Neural crest cell (in vitro differentiated cells): ENCODE results near the gene FUOM. TPM values are rescaled to one million over a fixed set of nuclear protein-coding genes. Genes with fewer than 3 reads are reported as not detected.
A peak's percentile ranks its signal among the peaks of the same experiment; 100 is the strongest.

Experiments used
- DNase-seq: peaks from one replicate; pipeline ENCODE4 v3.0.0; 2021; ENCODE audit warnings: low read depth, mixed read lengths, low spot score
- H3K27ac Mint-ChIP-seq: one replicate; pipeline ENCODE4 v1.8.0; 2021; ENCODE audit warnings: mild to moderate bottlenecking, mixed read lengths; ENCODE audit not compliant: unreplicated experiment
- H3K27me3 Mint-ChIP-seq: 2 replicates; pipeline ENCODE4 v1.8.0; 2021; ENCODE audit warnings: low read depth, mild to moderate bottlenecking, mixed read lengths
- H3K36me3 Mint-ChIP-seq: 2 replicates; pipeline ENCODE4 v1.8.0; 2021; ENCODE audit warnings: low read depth, mild to moderate bottlenecking, mixed read lengths
- H3K4me1 Mint-ChIP-seq: 2 replicates; pipeline ENCODE4 v1.8.0; 2021; ENCODE audit warnings: mixed read lengths
- H3K4me3 Mint-ChIP-seq: one replicate; pipeline ENCODE4 v1.8.0; 2021; ENCODE audit warnings: mild to moderate bottlenecking, mixed read lengths
- H3K9me3 Mint-ChIP-seq: 2 replicates; pipeline ENCODE4 v1.8.0; 2021; ENCODE audit warnings: mixed read lengths
- CTCF ChIP-seq: fragments of 200-600 bp; sonication (generic); conservative IDR thresholded peaks from 2 replicates; pipeline ENCODE4 v1.5.0; 2021; ENCODE audit warnings: antibody characterized with exemption, mild to moderate bottlenecking
- microRNA-seq: library from miRNA; unstranded; fragments of <30 nt; microRNA quantifications from one replicate; pipeline ENCODE4, GENCODE V29; 2020
- total RNA-seq: library from RNA; stranded (reverse); gene quantifications from 2 replicates; pipeline ENCODE4 v1.2.1, GENCODE V29; 2021

The FUOM gene
- total RNA-seq, 1 donor from 2014 or later, result 18.3 TPM

- DNase-seq, result peak; percentile 78
- no peaks in the 10 kb centered on the region for H3K27me3 Mint-ChIP-seq
- peak within 1 kb of the TSS; percentile 94 for H3K4me3 Mint-ChIP-seq
- peaks cover 4% of the 10 kb centered on the region for H3K36me3 Mint-ChIP-seq
- peak; percentile 14 for TF ChIP-seq CTCF
- peak within 1 kb of the TSS; percentile 97 for H3K27ac Mint-ChIP-seq
- H3K4me1 Mint-ChIP-seq, result peaks cover 13% of the 10 kb centered on the region
- no peaks in the 10 kb centered on the region for H3K9me3 Mint-ChIP-seq
Observed at GRCh38 chr10:133308421-133309099, 49.3 kb downstream of the FUOM start, which contains the start of the genes TUBGCP2 and ZNF511. Gene TUBGCP2, minus strand, starts transcription at chr10:133308872. Its CDS starts 5,931 bp downstream, at chr10:133302941. Gene ZNF511, plus strand, starts transcription at chr10:133308914. Its CDS starts 30 bp downstream, at chr10:133308944.

DNA sequence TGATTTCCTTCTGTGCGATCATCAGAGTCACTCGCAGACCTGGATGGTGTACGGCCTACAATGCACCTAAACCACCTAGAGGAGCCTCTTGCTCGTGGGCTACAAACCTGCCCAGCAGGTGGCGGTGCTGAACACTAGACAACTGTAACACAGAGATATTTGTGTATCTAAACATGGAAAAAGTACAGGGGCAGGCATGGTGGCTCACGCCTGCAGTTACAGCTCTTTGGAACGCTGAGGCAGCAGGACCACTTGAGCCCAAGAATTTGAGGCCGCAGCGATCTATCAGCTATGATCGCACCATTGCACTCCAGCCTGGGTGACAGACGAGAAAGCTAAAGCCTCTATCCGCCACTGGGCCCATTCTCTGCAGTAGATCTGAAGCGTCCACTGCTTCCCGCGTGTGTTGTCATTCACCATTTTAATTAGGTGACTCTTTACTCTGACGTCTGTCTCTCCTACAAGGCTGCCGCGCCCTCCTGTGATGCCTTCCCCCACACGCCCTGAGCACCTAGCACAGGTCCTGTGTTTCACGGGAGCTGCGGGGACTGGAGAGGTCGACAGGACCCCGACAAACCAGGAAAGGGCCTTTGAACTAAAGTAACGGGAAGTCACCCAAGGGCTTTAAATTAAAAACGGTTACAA, 49.9 kb downstream of the FUOM start:
- peak; percentile 37 for DNase-seq
- Mint-ChIP-seq H3K9me3 (no peaks in the 10 kb centered on the region), H3K4me3 (peak overlapping the region; percentile 94), H3K4me1 (peaks cover 13% of the 10 kb centered on the region), H3K36me3 (peaks cover 4% of the 10 kb centered on the region), H3K27me3 (no peaks in the 10 kb centered on the region), H3K27ac (peak overlapping the region; percentile 97)
- TF ChIP-seq CTCF, result peak; percentile 74

DNA sequence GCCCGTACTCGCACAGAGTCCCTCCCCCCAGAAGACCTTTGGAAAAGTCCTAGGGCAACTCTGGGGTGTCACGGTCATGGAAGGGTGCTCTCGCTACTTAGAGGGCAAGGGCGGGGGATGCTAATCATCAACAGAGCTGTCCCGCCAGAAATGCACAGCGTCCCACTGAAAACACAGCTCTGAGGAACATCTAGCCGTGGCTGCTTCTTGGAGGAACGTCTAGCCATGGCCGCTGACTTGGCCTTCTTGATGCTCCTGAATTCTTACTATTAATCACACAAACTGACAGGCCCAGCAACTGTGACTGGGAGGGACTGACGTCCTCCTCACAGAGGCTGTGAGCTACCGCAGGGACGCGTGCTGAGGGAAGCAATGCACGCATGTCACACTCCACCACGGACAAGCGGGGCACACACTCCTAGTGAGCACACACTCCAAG, 50.9 kb downstream of the FUOM start:
- DNase-seq, result no peak
- peak overlapping the region; percentile 78 for H3K4me3 Mint-ChIP-seq
- TF ChIP-seq CTCF, result no peak
- H3K4me1 Mint-ChIP-seq, result peaks cover 13% of the 10 kb centered on the region
- H3K36me3 Mint-ChIP-seq, result peaks cover 4% of the 10 kb centered on the region
- H3K27ac Mint-ChIP-seq, result peak overlapping the region; percentile 43
- H3K27me3 Mint-ChIP-seq, result no peaks in the 10 kb centered on the region
- H3K9me3 Mint-ChIP-seq, result no peaks in the 10 kb centered on the region

DNA sequence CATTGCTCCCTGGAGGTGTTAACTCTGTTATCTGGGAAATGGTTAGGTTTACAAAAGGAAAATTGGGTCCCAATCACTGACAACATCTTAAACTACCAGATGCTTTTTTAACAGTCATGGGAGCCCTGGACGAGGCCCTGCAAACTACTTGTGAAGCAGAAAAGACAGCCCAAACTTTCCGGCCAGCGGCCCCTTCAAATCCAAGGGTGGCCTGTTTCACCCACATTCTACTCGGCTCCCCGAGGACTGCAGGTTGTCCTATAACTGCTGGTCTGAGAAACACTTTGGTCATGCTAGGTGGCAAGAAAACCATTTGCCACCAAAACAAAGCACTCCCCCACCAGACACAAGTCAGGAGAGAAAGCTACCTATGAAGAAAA, 51.7 kb downstream of the FUOM start:
- Mint-ChIP-seq H3K36me3 (peaks cover 4% of the 10 kb centered on the region), H3K4me1 (peaks cover 13% of the 10 kb centered on the region), H3K27me3 (no peaks in the 10 kb centered on the region), H3K9me3 (no peaks in the 10 kb centered on the region), H3K4me3 (peak overlapping the region; percentile 65), H3K27ac (no peak overlapping the region)
- TF ChIP-seq CTCF, result no peak
- DNase-seq, result no peak

Small RNA genes within 50 kb of the gene (microRNA-seq; reads per million reads assigned to microRNA genes)
- gene MIR3944, result 4.7 reads per million

Other genes with a start within 250 kb of the FUOM start
- gene KNDC1, start 197.8 kb downstream of the FUOM start, total RNA-seq, result 4.0 and 5.5 TPM in 2 replicates
- gene UTF1, start 127.8 kb downstream of the FUOM start, total RNA-seq, result not detected in 2 replicates
- gene VENTX, start 120.2 kb downstream of the FUOM start, total RNA-seq, result not detected in 2 replicates
- 3.6 and 4.5 TPM in 2 replicates for gene ADAM8, start 81.2 kb downstream of the FUOM start, total RNA-seq
- 70.0 and 72.0 TPM in 2 replicates for gene TUBGCP2, start 49.1 kb downstream of the FUOM start, total RNA-seq
- 62.7 and 75.6 TPM in 2 replicates for gene ZNF511, start 49.1 kb downstream of the FUOM start, total RNA-seq
- 0.82 and 0.89 TPM in 2 replicates for gene CALY, start 21.1 kb downstream of the FUOM start, total RNA-seq
- gene PRAP1, start 10.6 kb downstream of the FUOM start, total RNA-seq, result not detected in 2 replicates
- gene ECHS1, start 15.3 kb upstream of the FUOM start, total RNA-seq, result 98.1 and 103 TPM in 2 replicates
- 8.8 and 9.7 TPM in 2 replicates for gene PAOX, start 21.2 kb upstream of the FUOM start, total RNA-seq
- 104 and 105 TPM in 2 replicates for gene MTG1, start 36.1 kb upstream of the FUOM start, total RNA-seq
- gene SPRN, start 66.6 kb upstream of the FUOM start, total RNA-seq, result 0.37 and 0.48 TPM in 2 replicates
- 1.4 and 1.6 TPM in 2 replicates for gene SCART1, start 95.9 kb upstream of the FUOM start, total RNA-seq
- gene CYP2E1, start 169.3 kb upstream of the FUOM start, total RNA-seq, result 0.48 and 0.49 TPM in 2 replicates
- gene SYCE1, start 207.6 kb upstream of the FUOM start, total RNA-seq, result not detected in 2 replicates